ENCODE data around the gene BAHCC1.
A peak's percentile ranks its signal among the peaks of the same experiment; 100 is the strongest.

BAHCC1 gene

DNA sequence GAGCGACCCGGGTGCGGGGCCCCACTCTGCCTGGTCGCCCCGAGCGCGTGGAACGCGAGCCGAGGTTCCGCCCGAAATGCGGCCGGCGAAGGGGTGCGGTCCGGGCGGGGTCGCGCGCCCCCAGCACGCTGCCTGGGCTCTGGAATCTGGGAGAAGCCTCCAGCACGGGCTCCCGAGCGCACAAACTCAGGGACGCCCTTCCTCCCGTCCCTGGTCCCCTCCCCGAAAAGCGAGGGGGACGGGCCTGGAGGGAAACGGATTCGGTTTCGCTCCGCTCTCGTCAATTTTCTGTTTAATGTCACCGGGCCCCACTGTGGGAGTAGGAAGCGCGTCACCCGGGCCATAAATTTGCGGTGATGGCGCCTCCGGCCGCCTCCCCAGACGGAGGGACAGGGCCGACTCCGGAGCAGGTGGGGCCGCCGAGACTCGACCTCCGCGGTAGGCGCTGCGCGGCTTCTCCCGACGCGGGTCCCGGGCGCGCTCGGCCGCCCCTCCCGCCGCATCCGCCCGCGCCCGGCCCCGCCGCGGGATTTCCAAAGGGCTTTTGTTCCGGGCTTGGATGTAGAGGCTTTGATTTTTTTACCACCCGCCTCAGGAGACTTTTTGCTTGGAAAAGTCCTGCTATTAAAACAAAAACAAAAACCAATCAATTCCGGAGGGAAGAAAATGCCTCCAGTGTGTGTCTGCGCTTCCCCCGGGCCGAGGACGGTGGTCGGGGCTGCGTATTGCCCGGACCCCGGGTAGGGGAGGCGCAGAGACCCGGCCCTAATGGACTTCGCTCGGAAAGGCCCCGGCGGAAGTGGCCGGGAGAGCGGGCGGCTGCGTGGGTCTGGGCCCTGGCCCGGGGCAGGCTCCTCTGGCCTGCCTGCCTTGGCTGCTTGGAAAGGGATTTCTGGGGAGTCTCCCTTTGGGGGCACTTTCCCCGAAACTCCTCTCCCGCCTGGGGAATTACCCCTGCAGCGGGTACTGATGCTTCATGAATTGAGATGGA lies 7.9 kb upstream of the BAHCC1 start (continued):
- TF ChIP-seq, protein P1, sequence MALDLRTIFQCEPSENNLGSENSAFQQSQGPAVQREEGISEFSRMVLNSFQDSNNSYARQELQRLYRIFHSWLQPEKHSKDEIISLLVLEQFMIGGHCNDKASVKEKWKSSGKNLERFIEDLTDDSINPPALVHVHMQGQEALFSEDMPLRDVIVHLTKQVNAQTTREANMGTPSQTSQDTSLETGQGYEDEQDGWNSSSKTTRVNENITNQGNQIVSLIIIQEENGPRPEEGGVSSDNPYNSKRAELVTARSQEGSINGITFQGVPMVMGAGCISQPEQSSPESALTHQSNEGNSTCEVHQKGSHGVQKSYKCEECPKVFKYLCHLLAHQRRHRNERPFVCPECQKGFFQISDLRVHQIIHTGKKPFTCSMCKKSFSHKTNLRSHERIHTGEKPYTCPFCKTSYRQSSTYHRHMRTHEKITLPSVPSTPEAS (tag by site-specific recombination; IDR thresholded peaks at IDR 0.05): no peak
- TF ChIP-seq ZFP37 (tag by site-specific recombination; IDR thresholded peaks at IDR 0.05): no peak
- no peak for TF ChIP-seq ZNF621 (tag by site-specific recombination; IDR thresholded peaks at IDR 0.05)
- no peak for TF ChIP-seq ZNF530 (tag by site-specific recombination; IDR thresholded peaks at IDR 0.05; ENCODE audit: low read depth)
- no peak for TF ChIP-seq ZNF416 (tag by site-specific recombination; IDR thresholded peaks at IDR 0.05)
- TF ChIP-seq TRIM28 (IDR thresholded peaks at IDR 0.05; ENCODE audit: borderline replicate concordance, low read length): no peak
- no peak for TF ChIP-seq ZNF362 (tag by site-specific recombination; IDR thresholded peaks at IDR 0.05)
- TF ChIP-seq SP3 (tag by site-specific recombination; IDR thresholded peaks at IDR 0.05): peak; percentile 65
- TF ChIP-seq KLF7 (tag by site-specific recombination; IDR thresholded peaks at IDR 0.05; ENCODE audit: borderline replicate concordance): peak; percentile 56; the same call in 1 of the 2 replicates
- peak; percentile 37 for TF ChIP-seq ZBTB11 (tag by site-specific recombination; conservative IDR thresholded peaks at IDR 0.05; ENCODE audit: low read depth)
- peak; percentile 70 for TF ChIP-seq SP2 (tag by site-specific recombination; IDR thresholded peaks at IDR 0.05)
- no peak for TF ChIP-seq ZNF747 (tag by site-specific recombination; IDR thresholded peaks at IDR 0.05)
- TF ChIP-seq ZNF214 (tag by site-specific recombination; IDR thresholded peaks at IDR 0.05; ENCODE audit: borderline replicate concordance): no peak
- TF ChIP-seq, protein P2, sequence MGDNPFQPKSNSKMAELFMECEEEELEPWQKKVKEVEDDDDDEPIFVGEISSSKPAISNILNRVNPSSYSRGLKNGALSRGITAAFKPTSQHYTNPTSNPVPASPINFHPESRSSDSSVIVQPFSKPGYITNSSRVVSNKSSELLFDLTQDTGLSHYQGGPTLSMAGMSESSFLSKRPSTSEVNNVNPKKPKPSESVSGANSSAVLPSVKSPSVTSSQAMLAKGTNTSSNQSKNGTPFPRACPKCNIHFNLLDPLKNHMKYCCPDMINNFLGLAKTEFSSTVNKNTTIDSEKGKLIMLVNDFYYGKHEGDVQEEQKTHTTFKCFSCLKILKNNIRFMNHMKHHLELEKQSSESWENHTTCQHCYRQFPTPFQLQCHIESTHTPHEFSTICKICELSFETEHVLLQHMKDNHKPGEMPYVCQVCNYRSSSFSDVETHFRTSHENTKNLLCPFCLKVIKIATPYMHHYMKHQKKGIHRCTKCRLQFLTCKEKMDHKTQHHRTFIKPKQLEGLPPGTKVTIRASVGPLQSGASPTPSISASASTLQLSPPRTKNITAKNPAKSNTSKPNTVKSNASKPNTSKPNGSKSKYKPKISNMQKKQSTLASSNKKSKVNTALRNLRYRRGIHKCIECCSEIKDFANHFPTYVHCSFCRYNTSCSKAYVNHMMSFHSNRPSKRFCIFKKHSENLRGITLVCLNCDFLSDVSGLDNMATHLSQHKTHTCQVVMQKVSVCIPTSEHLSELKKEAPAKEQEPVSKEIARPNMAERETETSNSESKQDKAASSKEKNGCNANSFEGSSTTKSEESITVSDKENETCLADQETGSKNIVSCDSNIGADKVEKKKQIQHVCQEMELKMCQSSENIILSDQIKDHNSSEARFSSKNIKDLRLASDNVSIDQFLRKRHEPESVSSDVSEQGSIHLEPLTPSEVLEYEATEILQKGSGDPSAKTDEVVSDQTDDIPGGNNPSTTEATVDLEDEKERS (tag by site-specific recombination; IDR thresholded peaks at IDR 0.05): no peak
- no peak for TF ChIP-seq ZNF677 (tag by site-specific recombination; IDR thresholded peaks at IDR 0.05)
- no peak for TF ChIP-seq SCRT1 (tag by site-specific recombination; IDR thresholded peaks at IDR 0.05; ENCODE audit: borderline replicate concordance)
- TF ChIP-seq ZNF701 (tag by site-specific recombination; IDR thresholded peaks at IDR 0.05): no peak
- no peak for TF ChIP-seq ZNF645 (tag by site-specific recombination; IDR thresholded peaks at IDR 0.05)
- TF ChIP-seq ZNF184 (tag by site-specific recombination; IDR thresholded peaks at IDR 0.05): no peak
- no peak for TF ChIP-seq ZNF654 (tag by site-specific recombination; IDR thresholded peaks at IDR 0.05; ENCODE audit: low read depth)
- no peak for TF ChIP-seq ZNF394 (tag by site-specific recombination; IDR thresholded peaks at IDR 0.05; ENCODE audit: borderline replicate concordance)
- TF ChIP-seq WT1 (tag by site-specific recombination; IDR thresholded peaks at IDR 0.05): peak; percentile 83
- TF ChIP-seq, protein P3, sequence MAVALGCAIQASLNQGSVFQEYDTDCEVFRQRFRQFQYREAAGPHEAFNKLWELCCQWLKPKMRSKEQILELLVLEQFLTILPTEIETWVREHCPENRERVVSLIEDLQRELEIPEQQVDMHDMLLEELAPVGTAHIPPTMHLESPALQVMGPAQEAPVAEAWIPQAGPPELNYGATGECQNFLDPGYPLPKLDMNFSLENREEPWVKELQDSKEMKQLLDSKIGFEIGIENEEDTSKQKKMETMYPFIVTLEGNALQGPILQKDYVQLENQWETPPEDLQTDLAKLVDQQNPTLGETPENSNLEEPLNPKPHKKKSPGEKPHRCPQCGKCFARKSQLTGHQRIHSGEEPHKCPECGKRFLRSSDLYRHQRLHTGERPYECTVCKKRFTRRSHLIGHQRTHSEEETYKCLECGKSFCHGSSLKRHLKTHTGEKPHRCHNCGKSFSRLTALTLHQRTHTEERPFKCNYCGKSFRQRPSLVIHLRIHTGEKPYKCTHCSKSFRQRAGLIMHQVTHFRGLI (tag by site-specific recombination; IDR thresholded peaks at IDR 0.05): 0 out of 2 replicates have a peak, but pooled peaks have one; percentile 13
- TF ChIP-seq ZNF140 (tag by site-specific recombination; IDR thresholded peaks at IDR 0.05): no peak
- no peak for TF ChIP-seq ZNF19 (tag by site-specific recombination; IDR thresholded peaks at IDR 0.05; ENCODE audit: low read depth)
- TF ChIP-seq, protein P4, sequence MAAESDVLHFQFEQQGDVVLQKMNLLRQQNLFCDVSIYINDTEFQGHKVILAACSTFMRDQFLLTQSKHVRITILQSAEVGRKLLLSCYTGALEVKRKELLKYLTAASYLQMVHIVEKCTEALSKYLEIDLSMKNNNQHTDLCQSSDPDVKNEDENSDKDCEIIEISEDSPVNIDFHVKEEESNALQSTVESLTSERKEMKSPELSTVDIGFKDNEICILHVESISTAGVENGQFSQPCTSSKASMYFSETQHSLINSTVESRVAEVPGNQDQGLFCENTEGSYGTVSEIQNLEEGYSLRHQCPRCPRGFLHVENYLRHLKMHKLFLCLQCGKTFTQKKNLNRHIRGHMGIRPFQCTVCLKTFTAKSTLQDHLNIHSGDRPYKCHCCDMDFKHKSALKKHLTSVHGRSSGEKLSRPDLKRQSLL (tag by site-specific recombination; IDR thresholded peaks at IDR 0.05): peak; percentile 94

Data from HEK293 (cell line).